Type B pancreatic cell (in vitro differentiated cells): ENCODE data around the gene TXNL1. TPM values are rescaled to one million over a fixed set of nuclear protein-coding genes. Genes with fewer than 3 reads are reported as not detected.
"Not testable (repeated sequence)": the region's sequence is repeated elsewhere in the genome, so short reads cannot be mapped to it uniquely, and the experiment has no call there.

ENCODE experiments used
- DNase-seq: peaks from one replicate; pipeline ENCODE4 v3.0.0; 2021; ENCODE audit warnings: mixed read lengths; ENCODE audit not compliant: unreplicated experiment; ENCODE audit errors: extremely low spot score
- H3K27ac Mint-ChIP-seq: 2 replicates; pipeline ENCODE4 v1.8.0; 2021; ENCODE audit warnings: mild to moderate bottlenecking, mixed read lengths
- H3K27me3 Mint-ChIP-seq: 2 replicates; pipeline ENCODE4 v1.8.0; 2021; ENCODE audit warnings: mixed read lengths
- H3K36me3 Mint-ChIP-seq: 2 replicates; pipeline ENCODE4 v1.8.0; 2021; ENCODE audit warnings: mixed read lengths
- H3K4me1 Mint-ChIP-seq: one replicate; pipeline ENCODE4 v1.8.0; 2021; ENCODE audit warnings: mixed read lengths; ENCODE audit not compliant: unreplicated experiment
- H3K4me3 Mint-ChIP-seq: 2 replicates; pipeline ENCODE4 v1.8.0; 2021; ENCODE audit warnings: mild to moderate bottlenecking, mixed read lengths
- H3K9me3 Mint-ChIP-seq: 2 replicates; pipeline ENCODE4 v1.8.0; 2021; ENCODE audit warnings: mixed read lengths
- total RNA-seq: library from RNA; stranded (reverse); gene quantifications from 2 replicates; pipeline ENCODE4 v1.2.1, GENCODE V29; 2021; ENCODE audit warnings: low replicate concordance
- TF ChIP-seq, protein P1 (sequence below): fragments of 200-600 bp; sonication (generic); conservative IDR thresholded peaks from 2 replicates; pipeline ENCODE4 v1.5.0; 2021; ENCODE audit warnings: antibody characterized with exemption, mild to moderate bottlenecking

The TXNL1 gene
- total RNA-seq, 1 donor from 2014 or later: 78.0 TPM

DNA sequence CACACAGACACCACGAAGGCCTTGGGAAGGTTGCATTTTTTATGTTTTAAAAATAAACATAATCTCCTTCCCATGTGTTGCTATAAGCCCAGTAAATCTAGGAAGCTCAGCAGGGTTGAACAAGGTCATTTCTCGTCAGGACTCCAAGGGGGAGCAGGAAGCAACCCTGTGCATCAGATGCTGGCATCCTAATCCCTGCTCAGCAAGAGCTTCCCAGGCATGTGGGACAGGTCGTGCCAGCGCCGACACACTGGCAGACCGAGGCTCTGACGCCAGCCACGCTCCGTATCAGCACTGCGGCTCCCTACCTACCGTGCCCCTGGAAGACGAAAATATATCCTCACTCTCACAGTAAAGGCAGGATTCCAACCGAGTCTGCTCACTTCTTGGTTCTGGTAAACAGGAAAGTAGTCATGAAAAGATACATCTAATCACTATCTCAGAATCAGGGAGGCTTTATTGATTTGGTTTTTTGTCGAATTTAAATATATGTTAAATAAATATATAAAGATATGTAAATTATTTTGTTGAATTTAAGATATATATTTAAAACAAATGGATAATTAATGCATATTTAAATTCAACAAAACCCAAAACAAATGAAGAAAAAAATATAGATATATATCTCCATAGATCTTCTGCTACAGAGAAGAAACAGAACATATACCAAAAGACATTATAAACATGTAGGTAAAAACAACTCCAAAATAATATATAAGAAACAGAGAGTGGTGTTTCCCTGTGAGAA is 61.4 kb downstream of the TXNL1 start:
- TF ChIP-seq, protein P1, sequence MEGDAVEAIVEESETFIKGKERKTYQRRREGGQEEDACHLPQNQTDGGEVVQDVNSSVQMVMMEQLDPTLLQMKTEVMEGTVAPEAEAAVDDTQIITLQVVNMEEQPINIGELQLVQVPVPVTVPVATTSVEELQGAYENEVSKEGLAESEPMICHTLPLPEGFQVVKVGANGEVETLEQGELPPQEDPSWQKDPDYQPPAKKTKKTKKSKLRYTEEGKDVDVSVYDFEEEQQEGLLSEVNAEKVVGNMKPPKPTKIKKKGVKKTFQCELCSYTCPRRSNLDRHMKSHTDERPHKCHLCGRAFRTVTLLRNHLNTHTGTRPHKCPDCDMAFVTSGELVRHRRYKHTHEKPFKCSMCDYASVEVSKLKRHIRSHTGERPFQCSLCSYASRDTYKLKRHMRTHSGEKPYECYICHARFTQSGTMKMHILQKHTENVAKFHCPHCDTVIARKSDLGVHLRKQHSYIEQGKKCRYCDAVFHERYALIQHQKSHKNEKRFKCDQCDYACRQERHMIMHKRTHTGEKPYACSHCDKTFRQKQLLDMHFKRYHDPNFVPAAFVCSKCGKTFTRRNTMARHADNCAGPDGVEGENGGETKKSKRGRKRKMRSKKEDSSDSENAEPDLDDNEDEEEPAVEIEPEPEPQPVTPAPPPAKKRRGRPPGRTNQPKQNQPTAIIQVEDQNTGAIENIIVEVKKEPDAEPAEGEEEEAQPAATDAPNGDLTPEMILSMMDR: no peak
- peaks cover 7% of the 10 kb centered on the region for H3K9me3 Mint-ChIP-seq
- no peak overlapping the region for H3K4me3 Mint-ChIP-seq
- H3K4me1 Mint-ChIP-seq: peaks cover 12% of the 10 kb centered on the region
- no peak for DNase-seq
- no peak overlapping the region for H3K27ac Mint-ChIP-seq
- H3K36me3 Mint-ChIP-seq: no peaks in the 10 kb centered on the region
- H3K27me3 Mint-ChIP-seq: no peaks in the 10 kb centered on the region

DNA sequence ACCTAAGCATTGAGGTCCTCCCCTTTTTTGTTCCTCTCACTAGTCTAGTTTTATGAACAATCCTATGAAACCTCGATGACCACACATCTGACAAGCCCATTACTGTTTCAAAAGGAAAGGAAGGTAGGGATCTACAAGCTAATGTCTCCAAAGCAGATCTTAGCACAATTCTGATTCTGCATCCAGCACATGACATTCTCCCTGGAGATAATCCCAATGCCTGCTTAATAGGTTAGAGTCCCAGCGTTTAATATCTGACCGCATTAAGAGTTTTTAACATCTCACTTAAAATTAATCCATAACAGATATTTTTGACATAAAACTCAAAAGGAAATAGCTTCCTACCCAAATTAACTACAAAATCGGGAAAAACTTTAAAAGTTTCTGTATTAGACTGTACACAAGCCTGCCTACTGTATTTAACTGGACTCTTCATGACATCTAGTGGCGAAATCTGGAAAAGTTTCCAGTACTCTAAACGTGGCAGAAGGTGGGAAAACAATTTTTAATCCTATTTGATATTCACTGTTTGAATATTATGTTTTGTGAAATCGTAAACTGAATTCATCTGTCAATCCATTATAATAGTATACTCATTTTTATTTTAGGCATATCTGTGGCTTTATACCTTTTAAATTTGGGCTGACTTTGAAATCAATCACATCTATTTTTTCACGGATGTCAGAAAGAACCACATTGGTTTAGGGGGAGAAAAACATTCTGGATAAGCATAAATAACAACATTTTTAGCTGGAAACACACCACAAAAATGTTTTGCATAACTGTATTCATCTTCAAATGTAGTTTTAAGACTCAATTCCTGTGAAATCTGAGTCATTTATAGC is 62.4 kb downstream of the TXNL1 start:
- Mint-ChIP-seq H3K4me3 (no peak overlapping the region), H3K27ac (no peak overlapping the region), H3K9me3 (peaks cover 7% of the 10 kb centered on the region), H3K4me1 (peaks cover 12% of the 10 kb centered on the region), H3K27me3 (no peaks in the 10 kb centered on the region), H3K36me3 (no peaks in the 10 kb centered on the region)
- TF ChIP-seq, protein P1: peak; percentile 92
- DNase-seq: no peak

DNA sequence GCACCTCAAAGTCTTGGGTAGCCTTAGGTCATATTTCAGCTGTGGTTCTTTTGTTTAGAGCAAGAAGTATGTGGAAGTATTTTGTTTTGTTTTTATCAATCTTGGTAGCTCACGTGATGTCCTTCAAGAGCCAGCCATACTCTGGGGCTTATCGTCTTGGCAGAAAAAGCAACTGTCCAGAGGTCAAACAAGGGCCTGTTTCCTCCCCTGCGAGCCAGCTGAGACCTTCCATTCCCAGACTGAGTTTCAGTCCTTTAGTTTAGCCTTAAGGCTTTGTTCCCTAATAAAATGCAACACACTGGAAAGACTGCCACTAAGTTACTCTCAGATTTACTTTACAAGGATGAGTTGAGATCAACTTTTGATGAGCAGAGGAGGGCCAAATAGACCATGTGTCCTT is 63.5 kb downstream of the TXNL1 start:
- no peak overlapping the region for H3K27ac Mint-ChIP-seq
- no peak overlapping the region for H3K4me3 Mint-ChIP-seq
- H3K27me3 Mint-ChIP-seq: no peaks in the 10 kb centered on the region
- peaks cover 7% of the 10 kb centered on the region for H3K9me3 Mint-ChIP-seq
- peaks cover 12% of the 10 kb centered on the region for H3K4me1 Mint-ChIP-seq
- no peaks in the 10 kb centered on the region for H3K36me3 Mint-ChIP-seq
- TF ChIP-seq, protein P1: no peak
- DNase-seq: no peak

DNA sequence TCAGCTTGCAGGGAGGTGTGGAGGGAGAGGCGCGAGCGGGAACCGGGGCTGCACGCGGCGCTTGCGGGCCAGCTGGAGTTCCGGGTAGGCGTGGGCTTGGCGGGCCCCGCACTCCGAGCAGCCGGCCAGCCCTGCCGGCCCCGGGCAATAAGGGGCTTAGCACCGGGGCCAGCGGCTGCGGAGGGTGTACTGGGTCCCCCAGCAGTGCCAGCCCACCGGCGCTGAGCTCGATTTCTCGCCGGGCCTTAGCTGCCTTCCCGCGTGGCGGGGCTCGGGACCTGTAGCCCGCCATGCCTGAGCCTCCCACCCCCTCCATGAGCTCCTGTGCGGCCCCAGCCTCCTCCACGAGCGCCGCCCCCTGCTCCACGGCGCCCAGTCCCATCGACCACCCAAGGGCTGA is 66.1 kb downstream of the TXNL1 start:
- not testable (repeated sequence) for H3K27me3 Mint-ChIP-seq, H3K9me3 Mint-ChIP-seq, H3K27ac Mint-ChIP-seq, H3K4me3 Mint-ChIP-seq, H3K36me3 Mint-ChIP-seq, DNase-seq
- peaks cover 12% of the 10 kb centered on the region for H3K4me1 Mint-ChIP-seq

DNA sequence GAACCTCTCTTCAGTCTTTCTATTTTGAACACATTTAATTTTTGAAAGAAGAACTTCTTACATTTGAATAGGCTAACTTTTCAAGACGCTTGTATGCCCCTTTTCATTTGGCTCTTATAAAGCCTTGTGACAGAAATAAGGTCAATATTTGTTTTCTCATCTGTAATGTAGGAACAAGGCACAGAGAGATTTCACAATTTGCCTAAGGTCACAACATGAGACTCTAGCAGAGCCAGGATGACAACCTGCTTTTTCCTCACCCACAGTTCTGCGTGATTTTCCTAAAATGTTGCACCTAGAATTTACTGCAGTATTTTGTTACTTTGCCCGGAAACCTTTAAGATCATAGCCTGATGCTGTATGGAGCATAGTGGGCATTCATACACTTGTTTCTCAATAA is 67.4 kb downstream of the TXNL1 start:
- DNase-seq: no peak
- peaks cover 7% of the 10 kb centered on the region for H3K4me1 Mint-ChIP-seq
- H3K9me3 Mint-ChIP-seq: peaks cover 7% of the 10 kb centered on the region
- TF ChIP-seq, protein P1: no peak
- H3K27me3 Mint-ChIP-seq: no peaks in the 10 kb centered on the region
- no peak overlapping the region for H3K27ac Mint-ChIP-seq
- no peaks in the 10 kb centered on the region for H3K36me3 Mint-ChIP-seq
- no peak overlapping the region for H3K4me3 Mint-ChIP-seq

DNA sequence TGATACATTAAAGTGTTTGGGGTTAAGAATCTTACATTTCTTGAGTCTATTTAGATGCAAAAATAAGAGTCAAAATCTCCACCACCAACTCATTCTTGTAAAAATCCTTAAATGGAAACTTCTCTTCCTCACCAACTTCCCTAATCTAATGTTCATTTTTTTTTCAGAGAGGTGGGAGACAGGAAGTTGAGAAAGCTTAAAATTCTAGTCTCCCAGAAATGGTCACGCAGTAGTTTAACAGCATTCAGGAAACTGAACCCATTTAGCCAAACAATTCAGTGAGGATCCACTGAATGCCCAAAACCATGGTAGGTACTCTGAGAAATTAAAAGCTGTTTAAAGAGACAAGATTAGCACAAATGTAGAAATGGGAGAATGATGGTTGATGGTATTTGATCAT is 69.0 kb downstream of the TXNL1 start:
- H3K36me3 Mint-ChIP-seq: no peaks in the 10 kb centered on the region
- peaks cover 7% of the 10 kb centered on the region for H3K9me3 Mint-ChIP-seq
- H3K27me3 Mint-ChIP-seq: no peaks in the 10 kb centered on the region
- TF ChIP-seq, protein P1: no peak
- no peak for DNase-seq
- H3K27ac Mint-ChIP-seq: no peak overlapping the region
- peaks cover 17% of the 10 kb centered on the region for H3K4me1 Mint-ChIP-seq
- H3K4me3 Mint-ChIP-seq: no peak overlapping the region
